Neural crest cell (in vitro differentiated cells): ENCODE measurements around the gene SCAPER. TPM values are rescaled to one million over a fixed set of nuclear protein-coding genes. Genes with fewer than 3 reads are reported as not detected.

Source experiments
- DNase-seq: peaks from one replicate; pipeline ENCODE4 v3.0.0; 2021; ENCODE audit warnings: low read depth, mixed read lengths, low spot score
- H3K27ac Mint-ChIP-seq: one replicate; pipeline ENCODE4 v1.8.0; 2021; ENCODE audit warnings: mild to moderate bottlenecking, mixed read lengths; ENCODE audit not compliant: unreplicated experiment
- H3K27me3 Mint-ChIP-seq: 2 replicates; pipeline ENCODE4 v1.8.0; 2021; ENCODE audit warnings: low read depth, mild to moderate bottlenecking, mixed read lengths
- H3K36me3 Mint-ChIP-seq: 2 replicates; pipeline ENCODE4 v1.8.0; 2021; ENCODE audit warnings: low read depth, mild to moderate bottlenecking, mixed read lengths
- H3K4me1 Mint-ChIP-seq: 2 replicates; pipeline ENCODE4 v1.8.0; 2021; ENCODE audit warnings: mixed read lengths
- H3K4me3 Mint-ChIP-seq: one replicate; pipeline ENCODE4 v1.8.0; 2021; ENCODE audit warnings: mild to moderate bottlenecking, mixed read lengths
- H3K9me3 Mint-ChIP-seq: 2 replicates; pipeline ENCODE4 v1.8.0; 2021; ENCODE audit warnings: mixed read lengths
- total RNA-seq: library from RNA; stranded (reverse); gene quantifications from 2 replicates; pipeline ENCODE4 v1.2.1, GENCODE V29; 2021
- TF ChIP-seq, protein P1 (sequence below): fragments of 200-600 bp; sonication (generic); conservative IDR thresholded peaks from 2 replicates; pipeline ENCODE4 v1.5.0; 2021; ENCODE audit warnings: antibody characterized with exemption, mild to moderate bottlenecking

SCAPER gene
- total RNA-seq, 1 donor from 2014 or later, result 15.3 TPM

- Mint-ChIP-seq H3K27me3 (no peaks in the 10 kb centered on the region), H3K4me3 (no peak overlapping the region), H3K4me1 (no peaks in the 10 kb centered on the region), H3K36me3 (peaks cover 13% of the 10 kb centered on the region), H3K27ac (no peak overlapping the region), H3K9me3 (peaks cover 3% of the 10 kb centered on the region)
- DNase-seq, result no peak
- TF ChIP-seq, protein P1, sequence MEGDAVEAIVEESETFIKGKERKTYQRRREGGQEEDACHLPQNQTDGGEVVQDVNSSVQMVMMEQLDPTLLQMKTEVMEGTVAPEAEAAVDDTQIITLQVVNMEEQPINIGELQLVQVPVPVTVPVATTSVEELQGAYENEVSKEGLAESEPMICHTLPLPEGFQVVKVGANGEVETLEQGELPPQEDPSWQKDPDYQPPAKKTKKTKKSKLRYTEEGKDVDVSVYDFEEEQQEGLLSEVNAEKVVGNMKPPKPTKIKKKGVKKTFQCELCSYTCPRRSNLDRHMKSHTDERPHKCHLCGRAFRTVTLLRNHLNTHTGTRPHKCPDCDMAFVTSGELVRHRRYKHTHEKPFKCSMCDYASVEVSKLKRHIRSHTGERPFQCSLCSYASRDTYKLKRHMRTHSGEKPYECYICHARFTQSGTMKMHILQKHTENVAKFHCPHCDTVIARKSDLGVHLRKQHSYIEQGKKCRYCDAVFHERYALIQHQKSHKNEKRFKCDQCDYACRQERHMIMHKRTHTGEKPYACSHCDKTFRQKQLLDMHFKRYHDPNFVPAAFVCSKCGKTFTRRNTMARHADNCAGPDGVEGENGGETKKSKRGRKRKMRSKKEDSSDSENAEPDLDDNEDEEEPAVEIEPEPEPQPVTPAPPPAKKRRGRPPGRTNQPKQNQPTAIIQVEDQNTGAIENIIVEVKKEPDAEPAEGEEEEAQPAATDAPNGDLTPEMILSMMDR, result no peak
Measured at GRCh38 chr15:76812381-76812780, 92.8 kb downstream of the SCAPER start.

GRCh38 chr15:76809412-76810103 is 95.6 kb downstream of the SCAPER start:
- no peak for DNase-seq
- Mint-ChIP-seq H3K4me1 (no peaks in the 10 kb centered on the region), H3K9me3 (peaks cover 3% of the 10 kb centered on the region), H3K27ac (no peak overlapping the region), H3K27me3 (no peaks in the 10 kb centered on the region), H3K36me3 (peaks cover 9% of the 10 kb centered on the region), H3K4me3 (no peak overlapping the region)
- TF ChIP-seq, protein P1, result no peak

GRCh38 chr15:76803049-76803571 is 102.0 kb downstream of the SCAPER start:
- peaks cover 8% of the 10 kb centered on the region for H3K36me3 Mint-ChIP-seq
- TF ChIP-seq, protein P1, result no peak
- no peak overlapping the region for H3K27ac Mint-ChIP-seq
- H3K27me3 Mint-ChIP-seq, result no peaks in the 10 kb centered on the region
- H3K4me1 Mint-ChIP-seq, result no peaks in the 10 kb centered on the region
- no peaks in the 10 kb centered on the region for H3K9me3 Mint-ChIP-seq
- no peak for DNase-seq
- no peak overlapping the region for H3K4me3 Mint-ChIP-seq

- H3K4me3 Mint-ChIP-seq, result no peak overlapping the region
- no peak for DNase-seq
- no peak overlapping the region for H3K27ac Mint-ChIP-seq
- H3K4me1 Mint-ChIP-seq, result no peaks in the 10 kb centered on the region
- peaks cover 10% of the 10 kb centered on the region for H3K36me3 Mint-ChIP-seq
- TF ChIP-seq, protein P1, result no peak
- no peaks in the 10 kb centered on the region for H3K9me3 Mint-ChIP-seq
- H3K27me3 Mint-ChIP-seq, result no peaks in the 10 kb centered on the region
Measured at GRCh38 chr15:76802411-76802810, 102.7 kb downstream of the SCAPER start.

DNA sequence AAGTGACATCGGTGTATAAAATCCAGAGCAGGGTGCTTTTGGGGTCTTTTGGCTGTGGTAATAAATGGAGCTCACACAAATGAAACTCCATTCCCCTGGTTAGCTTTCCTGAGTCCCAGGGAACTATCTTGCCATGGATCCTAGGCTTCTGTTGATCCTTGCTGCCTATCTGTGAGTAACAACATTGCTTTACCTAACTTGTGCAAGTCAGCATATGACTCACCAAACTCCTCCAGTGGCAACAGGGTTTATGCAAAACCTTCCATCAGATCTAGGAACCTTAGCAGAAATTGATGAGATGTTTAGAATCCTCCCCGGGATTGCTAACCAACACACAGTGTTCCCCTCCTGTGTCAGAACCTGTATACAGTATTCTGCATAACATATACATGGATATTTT is 105.4 kb downstream of the SCAPER start:
- peaks cover 10% of the 10 kb centered on the region for H3K36me3 Mint-ChIP-seq
- H3K9me3 Mint-ChIP-seq, result no peaks in the 10 kb centered on the region
- no peaks in the 10 kb centered on the region for H3K4me1 Mint-ChIP-seq
- TF ChIP-seq, protein P1, result no peak
- H3K4me3 Mint-ChIP-seq, result no peak overlapping the region
- no peak for DNase-seq
- H3K27ac Mint-ChIP-seq, result no peak overlapping the region
- no peaks in the 10 kb centered on the region for H3K27me3 Mint-ChIP-seq
